GM12872 (cell line): ENCODE data around the gene AGAP5.

Experiments used
- CTCF ChIP-seq: IDR thresholded peaks from 3 replicates; pipeline ENCODE4 v1.5.1; 2011; ENCODE audit warnings: low read depth, mild to moderate bottlenecking, low read length, moderate library complexity; ENCODE audit not compliant: insufficient read depth

The AGAP5 gene

GRCh38 chr10:73643362-73643761, 54.5 kb downstream of the AGAP5 start:
- no peak for TF ChIP-seq CTCF

GRCh38 chr10:73641328-73642060, 56.4 kb downstream of the AGAP5 start, which contains the start of gene MYOZ1:
MYOZ1 (minus strand) TSS chr10:73641474; CDS start chr10:73640017, 1,457 bp downstream.
- no peak for TF ChIP-seq CTCF

GRCh38 chr10:73639286-73639685, 58.6 kb downstream of the AGAP5 start:
- no peak for TF ChIP-seq CTCF

- no peak for TF ChIP-seq CTCF
These were observed 62.1 kb downstream of the AGAP5 start for GRCh38 chr10:73635781-73636180.

GRCh38 chr10:73634421-73634820, 63.5 kb downstream of the AGAP5 start:
- TF ChIP-seq CTCF: no peak

- TF ChIP-seq CTCF: no peak
These were observed 68.7 kb downstream of the AGAP5 start for GRCh38 chr10:73629165-73629564.

GRCh38 chr10:73628405-73628804, 69.5 kb downstream of the AGAP5 start:
- TF ChIP-seq CTCF: no peak
